ENCODE data around the gene GRIN2C. TPM values are rescaled to one million over a fixed set of nuclear protein-coding genes. Genes with fewer than 3 reads are reported as not detected.

Gene GRIN2C
- total RNA-seq, 1 donor, result under 0.01 TPM

- no peak for TF ChIP-seq CTCF (IDR thresholded peaks at IDR 0.05; ENCODE audit: insufficient read depth, low read length)
- DNase-seq (ENCODE audit: low read depth), result no peak
- H3K4me3 ChIP-seq (ENCODE audit: low read depth, low read length), result no peak overlapping the region
These were observed 16.4 kb downstream of the GRIN2C start for GRCh38 chr17:74843352-74843627.

GRCh38 chr17:74842599-74843351, 16.9 kb downstream of the GRIN2C start:
- peak; percentile 44 for DNase-seq (ENCODE audit: low read depth)
- peak overlapping the region; percentile 42 for H3K4me3 ChIP-seq (ENCODE audit: low read depth, low read length)
- peak; percentile 45 for TF ChIP-seq CTCF (IDR thresholded peaks at IDR 0.05; ENCODE audit: insufficient read depth, low read length)

DNA sequence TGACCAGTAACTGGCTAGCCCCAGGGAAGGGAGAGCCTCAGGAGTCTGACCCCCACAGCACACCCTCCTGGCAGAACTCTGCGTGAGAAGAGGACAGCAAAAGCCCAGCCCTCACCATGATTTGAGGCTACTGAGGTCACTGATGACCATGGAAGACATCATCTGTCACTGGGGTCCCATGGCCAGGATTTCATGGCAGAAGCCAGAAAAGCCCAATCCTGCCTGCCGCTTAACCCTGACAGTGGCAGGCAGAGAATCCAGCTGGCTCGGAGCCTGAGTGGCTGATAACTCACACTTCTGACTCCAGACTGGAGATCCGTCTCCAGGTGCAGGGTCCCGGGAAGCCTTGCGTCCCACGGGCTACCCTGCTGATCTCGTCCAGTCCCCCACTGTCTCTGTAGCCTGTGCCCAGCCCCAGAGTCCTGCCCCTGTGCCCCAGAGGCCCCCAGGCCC, 17.5 kb downstream of the GRIN2C start:
- TF ChIP-seq CTCF (IDR thresholded peaks at IDR 0.05; ENCODE audit: insufficient read depth, low read length), result no peak
- DNase-seq (ENCODE audit: low read depth), result no peak
- no peak overlapping the region for H3K4me3 ChIP-seq (ENCODE audit: low read depth, low read length)

GRCh38 chr17:74840989-74841666, 18.6 kb downstream of the GRIN2C start:
- DNase-seq (ENCODE audit: low read depth), result peak; percentile 51
- no peak for TF ChIP-seq CTCF (IDR thresholded peaks at IDR 0.05; ENCODE audit: insufficient read depth, low read length)
- H3K4me3 ChIP-seq (ENCODE audit: low read depth, low read length), result no peak overlapping the region

GRCh38 chr17:74839990-74840852, 19.5 kb downstream of the GRIN2C start:
- no peak for DNase-seq (ENCODE audit: low read depth)
- TF ChIP-seq CTCF (IDR thresholded peaks at IDR 0.05; ENCODE audit: insufficient read depth, low read length), result no peak
- H3K4me3 ChIP-seq (ENCODE audit: low read depth, low read length), result no peak overlapping the region

GRCh38 chr17:74838274-74838673, 21.4 kb downstream of the GRIN2C start:
- TF ChIP-seq CTCF (IDR thresholded peaks at IDR 0.05; ENCODE audit: insufficient read depth, low read length), result no peak
- DNase-seq (ENCODE audit: low read depth), result no peak
- no peak overlapping the region for H3K4me3 ChIP-seq (ENCODE audit: low read depth, low read length)

Measured in fibroblast of the aortic adventitia (primary cell).